SJCRH30 (cell line): ENCODE data around the gene UBE2QL1. TPM values are rescaled to one million over a fixed set of nuclear protein-coding genes. Genes with fewer than 3 reads are reported as not detected.

Source experiments
- DNase-seq, 2 experiments: peaks; one replicate each; pipeline ENCODE4 v3.0.0-alpha.2; 2015 to 2020
- H3K27ac ChIP-seq: fragments of 250-450 bp; sonication (Bioruptor Pico); 2 replicates; pipeline ENCODE4 v1.5.1; 2020; ENCODE audit warnings: mild to moderate bottlenecking, moderate library complexity
- H3K27me3 ChIP-seq: fragments of 250-450 bp; sonication (Bioruptor Pico); 2 replicates; pipeline ENCODE4 v1.5.1; 2020; ENCODE audit warnings: mild to moderate bottlenecking, moderate library complexity
- H3K36me3 ChIP-seq: fragments of 250-450 bp; sonication (Bioruptor Pico); 2 replicates; pipeline ENCODE4 v1.5.1; 2020; ENCODE audit warnings: mild to moderate bottlenecking, moderate library complexity
- H3K4me1 ChIP-seq: fragments of 250-450 bp; sonication (Bioruptor Pico); 2 replicates; pipeline ENCODE4 v1.5.1; 2020; ENCODE audit warnings: mild to moderate bottlenecking, moderate library complexity
- H3K4me3 ChIP-seq: fragments of 250-450 bp; sonication (Bioruptor Pico); 2 replicates; pipeline ENCODE4 v1.5.1; 2020; ENCODE audit warnings: mild to moderate bottlenecking, moderate library complexity
- H3K9me3 ChIP-seq: fragments of 250-450 bp; sonication (Bioruptor Pico); replicated peaks from 2 replicates; pipeline ENCODE4 v1.5.1; 2020; ENCODE audit warnings: mild to moderate bottlenecking, moderate library complexity
- total RNA-seq: library from RNA; depleted of rRNA; stranded (reverse); fragments of >200 nt; shearing (Covaris generic); gene quantifications from 2 replicates; pipeline ENCODE4 v1.2.3, GENCODE V29; 2014

Gene UBE2QL1
- total RNA-seq, 1 experiment from 2014 or later: 0.02 TPM

GRCh38 chr5:6418679-6419276 lies 29.9 kb upstream of the UBE2QL1 start:
- peak; percentile 20 to 30 for DNase-seq

GRCh38 chr5:6419340-6419852 lies 29.3 kb upstream of the UBE2QL1 start:
- peak; percentile 9 to 40 for DNase-seq
- no peaks in the 10 kb centered on the region for H3K36me3 ChIP-seq
- peak overlapping the region; percentile 54 for H3K27ac ChIP-seq

More at GRCh38 chr5:6418679-6419276, 29.9 kb upstream of the UBE2QL1 start:
- Histone ChIP-seq H3K9me3 (no peaks in the 10 kb centered on the region), H3K4me3 (no peak overlapping the region), H3K27me3 (no peaks in the 10 kb centered on the region), H3K27ac (peak overlapping the region; percentile 54), H3K36me3 (no peaks in the 10 kb centered on the region), H3K4me1 (peaks cover 5% of the 10 kb centered on the region)

GRCh38 chr5:6423327-6424109 lies 25.1 kb upstream of the UBE2QL1 start:
- H3K4me1 ChIP-seq: peaks cover 3% of the 10 kb centered on the region
- no peak overlapping the region for H3K4me3 ChIP-seq
- no peaks in the 10 kb centered on the region for H3K9me3 ChIP-seq
- H3K36me3 ChIP-seq: no peaks in the 10 kb centered on the region
- no peak overlapping the region for H3K27ac ChIP-seq
- no peaks in the 10 kb centered on the region for H3K27me3 ChIP-seq
- no peak for DNase-seq

More at GRCh38 chr5:6419340-6419852, 29.3 kb upstream of the UBE2QL1 start:
- Histone ChIP-seq H3K27me3 (no peaks in the 10 kb centered on the region), H3K4me3 (no peak overlapping the region), H3K9me3 (no peaks in the 10 kb centered on the region), H3K4me1 (peaks cover 5% of the 10 kb centered on the region)

GRCh38 chr5:6424110-6424659 lies 24.5 kb upstream of the UBE2QL1 start:
- no peaks in the 10 kb centered on the region for H3K27me3 ChIP-seq
- H3K36me3 ChIP-seq: no peaks in the 10 kb centered on the region
- no peak overlapping the region for H3K4me3 ChIP-seq
- DNase-seq: no peak
- no peaks in the 10 kb centered on the region; the same call in 1 of the 2 replicates for H3K4me1 ChIP-seq
- H3K9me3 ChIP-seq: no peaks in the 10 kb centered on the region
- H3K27ac ChIP-seq: no peak overlapping the region

GRCh38 chr5:6424700-6425099 lies 24.0 kb upstream of the UBE2QL1 start:
- Histone ChIP-seq H3K27me3 (no peaks in the 10 kb centered on the region), H3K4me3 (no peak overlapping the region), H3K9me3 (no peaks in the 10 kb centered on the region), H3K4me1 (no peaks in the 10 kb centered on the region), H3K27ac (no peak overlapping the region), H3K36me3 (no peaks in the 10 kb centered on the region)
- DNase-seq: no peak

- Histone ChIP-seq H3K4me3 (no peak overlapping the region), H3K9me3 (no peaks in the 10 kb centered on the region), H3K4me1 (no peaks in the 10 kb centered on the region), H3K27ac (no peak overlapping the region), H3K27me3 (no peaks in the 10 kb centered on the region), H3K36me3 (no peaks in the 10 kb centered on the region)
- DNase-seq: no peak
Observed at GRCh38 chr5:6427694-6428093, 21.0 kb upstream of the UBE2QL1 start.

- no peaks in the 10 kb centered on the region for H3K36me3 ChIP-seq
- H3K27me3 ChIP-seq: no peaks in the 10 kb centered on the region
- no peak overlapping the region for H3K4me3 ChIP-seq
- no peaks in the 10 kb centered on the region for H3K4me1 ChIP-seq
- no peak overlapping the region for H3K27ac ChIP-seq
- no peaks in the 10 kb centered on the region for H3K9me3 ChIP-seq
- DNase-seq: no peak
Observed at GRCh38 chr5:6430418-6431028, 18.1 kb upstream of the UBE2QL1 start.

- Histone ChIP-seq H3K36me3 (no peaks in the 10 kb centered on the region), H3K4me3 (no peak overlapping the region), H3K4me1 (no peaks in the 10 kb centered on the region), H3K27ac (no peak overlapping the region), H3K9me3 (no peaks in the 10 kb centered on the region), H3K27me3 (no peaks in the 10 kb centered on the region)
- DNase-seq: no peak
Observed at GRCh38 chr5:6431214-6432195, 17.2 kb upstream of the UBE2QL1 start.

GRCh38 chr5:6432206-6432605 lies 16.5 kb upstream of the UBE2QL1 start:
- Histone ChIP-seq H3K9me3 (no peaks in the 10 kb centered on the region), H3K27ac (no peak overlapping the region), H3K4me1 (no peaks in the 10 kb centered on the region), H3K4me3 (no peak overlapping the region), H3K36me3 (no peaks in the 10 kb centered on the region), H3K27me3 (no peaks in the 10 kb centered on the region)
- DNase-seq: no peak

GRCh38 chr5:6434731-6435130 lies 13.9 kb upstream of the UBE2QL1 start:
- no peak overlapping the region for H3K4me3 ChIP-seq
- no peak overlapping the region for H3K27ac ChIP-seq
- no peaks in the 10 kb centered on the region for H3K4me1 ChIP-seq
- H3K36me3 ChIP-seq: no peaks in the 10 kb centered on the region
- H3K27me3 ChIP-seq: no peaks in the 10 kb centered on the region
- H3K9me3 ChIP-seq: no peaks in the 10 kb centered on the region
- DNase-seq: no peak

- H3K4me3 ChIP-seq: no peak overlapping the region
- no peaks in the 10 kb centered on the region for H3K27me3 ChIP-seq
- no peaks in the 10 kb centered on the region for H3K36me3 ChIP-seq
- no peaks in the 10 kb centered on the region for H3K4me1 ChIP-seq
- DNase-seq: peak in 1 of 2 experiments; percentile 21
- H3K27ac ChIP-seq: no peak overlapping the region
- no peaks in the 10 kb centered on the region for H3K9me3 ChIP-seq
Observed at GRCh38 chr5:6435356-6435755, 13.3 kb upstream of the UBE2QL1 start.

- no peak for DNase-seq
- Histone ChIP-seq H3K9me3 (no peaks in the 10 kb centered on the region), H3K27me3 (no peaks in the 10 kb centered on the region), H3K27ac (no peak overlapping the region), H3K36me3 (no peaks in the 10 kb centered on the region), H3K4me1 (no peaks in the 10 kb centered on the region), H3K4me3 (no peak overlapping the region)
Observed at GRCh38 chr5:6436715-6437331, 11.8 kb upstream of the UBE2QL1 start.

GRCh38 chr5:6439588-6440550 lies 8.8 kb upstream of the UBE2QL1 start:
- no peak overlapping the region for H3K27ac ChIP-seq
- H3K36me3 ChIP-seq: no peaks in the 10 kb centered on the region
- no peak for DNase-seq
- H3K27me3 ChIP-seq: no peaks in the 10 kb centered on the region
- no peaks in the 10 kb centered on the region for H3K9me3 ChIP-seq
- no peak overlapping the region for H3K4me3 ChIP-seq
- no peaks in the 10 kb centered on the region for H3K4me1 ChIP-seq
